Epithelial cell of esophagus (primary cell): ENCODE results near the gene TADA3.

Source experiments
- DNase-seq: peaks from one replicate; pipeline ENCODE4 v3.0.0; 2010; ENCODE audit warnings: low read depth
- H3K4me3 ChIP-seq: 2 replicates; pipeline ENCODE4 v1.5.1; 2011; ENCODE audit warnings: mild to moderate bottlenecking, low read length, control low read depth
- CTCF ChIP-seq: IDR thresholded peaks from 2 replicates; pipeline ENCODE4 v1.5.1; 2011; ENCODE audit warnings: low read depth, mild to moderate bottlenecking, low read length, control low read depth, inconsistent platforms; ENCODE audit not compliant: insufficient read depth; ENCODE audit errors: missing control alignments

TADA3 gene

GRCh38 chr3:9793161-9793781 is 998 bp upstream of the TADA3 start:
- peak overlapping the region; percentile 59 for H3K4me3 ChIP-seq
- DNase-seq: peak; percentile 54
- TF ChIP-seq CTCF: no peak

GRCh38 chr3:9791790-9792404 is 376 bp downstream of the TADA3 start:
- H3K4me3 ChIP-seq: peak overlapping the region; percentile 59
- DNase-seq: no peak
- TF ChIP-seq CTCF: no peak

GRCh38 chr3:9791127-9791526 is 1.1 kb downstream of the TADA3 start:
- H3K4me3 ChIP-seq: no peak overlapping the region
- TF ChIP-seq CTCF: no peak
- no peak for DNase-seq

GRCh38 chr3:9787714-9788113 is 4.6 kb downstream of the TADA3 start:
- no peak overlapping the region for H3K4me3 ChIP-seq
- DNase-seq: no peak
- no peak for TF ChIP-seq CTCF

- DNase-seq: no peak
Measured at GRCh38 chr3:9786825-9787669, 5.2 kb downstream of the TADA3 start.

GRCh38 chr3:9786209-9786739 is 6.0 kb downstream of the TADA3 start:
- no peak for DNase-seq
- no peak for TF ChIP-seq CTCF
- no peak overlapping the region for H3K4me3 ChIP-seq

More at GRCh38 chr3:9786825-9787669, 5.2 kb downstream of the TADA3 start:
- TF ChIP-seq CTCF: peak; percentile 50
- H3K4me3 ChIP-seq: no peak overlapping the region
